Measurements from ENCODE around the gene AMBP. TPM values are rescaled to one million over a fixed set of nuclear protein-coding genes. Genes with fewer than 3 reads are reported as not detected.

AMBP gene
- total and polyA plus RNA-seq, 2 experiments from 2014 or later, result not detected

- DNase-seq, result no peak
- Histone ChIP-seq H3K79me2 (ENCODE audit: insufficient read depth) (no peaks in the 10 kb centered on the region), H3K4me3 (no peak overlapping the region), H4K20me1 (ENCODE audit: insufficient read depth) (no peaks in the 10 kb centered on the region), H3K27me3 (replicated peaks; ENCODE audit: insufficient read depth) (no peaks in the 10 kb centered on the region), H3K4me2 (ENCODE audit: unreplicated experiment) (no peak overlapping the region), H2AFZ (no peak overlapping the region), H3K9me3 (ENCODE audit: low read depth) (no peaks in the 10 kb centered on the region), H3F3A (ENCODE audit: insufficient read depth) (no peaks in the 10 kb centered on the region), H3K9ac (no peak overlapping the region), H3K9me2 (ENCODE audit: insufficient read depth) (no peaks in the 10 kb centered on the region), H3K36me3 (ENCODE audit: low read depth) (peaks cover 4% of the 10 kb centered on the region; the same call in 1 of the 2 replicates), H3K4me1 (ENCODE audit: insufficient read depth) (no peaks in the 10 kb centered on the region), H3K27ac (no peak overlapping the region)
- 91 to 95% methylated on average over 7 of the region's 7 CpGs for WGBS, 2 experiments (ENCODE audit: low coverage in 1 of 2, low lambda C conversion rate in 2 of 2, missing lambda C conversion rate in 2 of 2)
- in situ Hi-C loops (cut with MboI), result no loop called here
- TF ChIP-seq EZH2 (IDR thresholded peaks at IDR 0.05; ENCODE audit: insufficient read depth, poor library complexity, severe bottlenecking) (no peak), EZH2phosphoT487 (IDR thresholded peaks at IDR 0.05; ENCODE audit: insufficient read depth, low read depth) (no peak)
Observed at GRCh38 chr9:114031037-114031630, 47.0 kb downstream of the AMBP start.

DNA sequence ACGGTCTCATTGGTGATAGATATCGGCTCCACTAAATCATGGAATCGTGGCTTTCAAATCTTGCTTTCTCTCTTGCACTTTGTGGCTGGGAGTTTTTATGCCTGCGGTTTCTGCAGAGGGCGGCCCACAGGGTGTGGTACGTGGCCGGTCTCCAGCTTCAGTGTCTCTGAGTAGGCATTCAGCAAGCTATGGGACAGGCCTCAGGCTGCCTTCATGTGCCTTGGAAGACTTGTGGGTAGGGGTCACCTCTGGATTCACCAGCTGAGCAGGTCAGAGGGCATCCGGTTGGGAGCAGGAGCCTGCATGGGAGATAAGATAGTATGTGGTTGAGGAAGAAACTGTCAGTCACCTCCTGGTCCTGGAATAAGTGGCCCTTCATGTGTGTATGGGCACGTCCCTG, 47.7 kb downstream of the AMBP start:
- in situ Hi-C loops (cut with MboI), result no loop called here
- 86 to 87% methylated on average over 9 of the region's 9 CpGs for WGBS, 2 experiments (ENCODE audit: low coverage in 1 of 2, low lambda C conversion rate in 2 of 2, missing lambda C conversion rate in 2 of 2)

DNA sequence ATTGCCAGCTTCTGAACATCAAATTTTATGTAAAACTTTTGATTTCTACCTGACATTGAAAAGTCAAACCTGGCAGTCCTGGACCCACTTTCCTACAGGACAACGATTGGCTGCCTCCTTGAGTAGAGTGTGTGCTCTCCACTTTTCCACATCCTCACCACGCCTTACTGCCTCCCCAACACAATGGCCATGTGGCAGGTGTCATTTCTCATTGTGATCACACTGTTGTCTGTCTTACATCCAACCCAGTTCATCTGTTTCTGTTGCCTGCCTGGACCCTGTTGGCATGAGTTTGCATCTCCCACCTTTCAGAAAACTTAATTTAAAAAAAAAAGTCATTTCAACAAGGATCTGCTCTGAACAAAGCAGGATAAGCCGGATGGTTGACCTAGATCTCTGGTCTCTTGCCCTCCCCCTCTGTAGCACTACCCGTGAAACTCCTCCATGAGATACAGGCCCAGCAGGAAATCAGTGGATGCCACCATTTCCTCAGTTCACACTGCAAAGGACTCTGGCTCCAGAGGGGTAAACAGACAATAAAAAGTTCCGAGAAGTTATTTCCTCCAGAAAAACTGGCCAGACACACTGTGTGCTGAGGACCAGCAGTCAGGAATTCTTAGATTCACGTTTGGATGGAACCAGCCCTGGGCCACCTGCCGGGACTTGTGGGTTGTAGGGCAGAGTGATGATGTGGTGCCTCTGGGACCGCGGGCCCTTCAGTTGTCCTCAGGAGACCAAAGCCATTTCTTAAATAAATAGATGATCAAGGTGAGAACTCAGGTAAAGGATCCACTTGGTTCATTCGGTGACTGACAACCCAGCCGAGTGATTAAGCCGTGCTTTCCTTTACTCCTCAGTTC, 48.6 kb downstream of the AMBP start:
- 93% methylated on average over 12 of the region's 12 CpGs for WGBS, 2 experiments (ENCODE audit: low coverage in 1 of 2, low lambda C conversion rate in 2 of 2, missing lambda C conversion rate in 2 of 2)
- no peaks in the 10 kb centered on the region for H4K20me1 ChIP-seq (ENCODE audit: insufficient read depth)
- H3K9me2 ChIP-seq (ENCODE audit: insufficient read depth), result no peaks in the 10 kb centered on the region
- no peak for DNase-seq
- no peaks in the 10 kb centered on the region for H3K79me2 ChIP-seq (ENCODE audit: insufficient read depth)
- no peak for TF ChIP-seq EZH2phosphoT487 (IDR thresholded peaks at IDR 0.05; ENCODE audit: insufficient read depth, low read depth)
- no peak for TF ChIP-seq EZH2 (IDR thresholded peaks at IDR 0.05; ENCODE audit: insufficient read depth, poor library complexity, severe bottlenecking)
- no peak overlapping the region for H3K27ac ChIP-seq
- peaks cover 5% of the 10 kb centered on the region; the same call in 1 of the 2 replicates for H3K36me3 ChIP-seq (ENCODE audit: low read depth)
- in situ Hi-C loops (cut with MboI), result no loop called here
- no peak overlapping the region for H3K9ac ChIP-seq
- H3F3A ChIP-seq (ENCODE audit: insufficient read depth), result no peaks in the 10 kb centered on the region
- no peak overlapping the region for H3K4me2 ChIP-seq (ENCODE audit: unreplicated experiment)
- H3K4me3 ChIP-seq, result no peak overlapping the region
- H3K9me3 ChIP-seq (ENCODE audit: low read depth), result no peaks in the 10 kb centered on the region
- no peaks in the 10 kb centered on the region for H3K27me3 ChIP-seq (replicated peaks; ENCODE audit: insufficient read depth)
- no peak overlapping the region for H2AFZ ChIP-seq
- no peaks in the 10 kb centered on the region for H3K4me1 ChIP-seq (ENCODE audit: insufficient read depth)

More for the DNA sequence above, 47.7 kb downstream of the AMBP start:
- H3K36me3 ChIP-seq (ENCODE audit: low read depth), result peaks cover 4% of the 10 kb centered on the region; the same call in 1 of the 2 replicates
- H4K20me1 ChIP-seq (ENCODE audit: insufficient read depth), result no peaks in the 10 kb centered on the region
- no peaks in the 10 kb centered on the region for H3K27me3 ChIP-seq (replicated peaks; ENCODE audit: insufficient read depth)
- H3K9me2 ChIP-seq (ENCODE audit: insufficient read depth), result no peaks in the 10 kb centered on the region
- no peak overlapping the region for H2AFZ ChIP-seq
- H3F3A ChIP-seq (ENCODE audit: insufficient read depth), result no peaks in the 10 kb centered on the region
- H3K79me2 ChIP-seq (ENCODE audit: insufficient read depth), result no peaks in the 10 kb centered on the region
- H3K9ac ChIP-seq, result no peak overlapping the region
- no peaks in the 10 kb centered on the region for H3K4me1 ChIP-seq (ENCODE audit: insufficient read depth)
- H3K4me2 ChIP-seq (ENCODE audit: unreplicated experiment), result no peak overlapping the region
- no peak overlapping the region for H3K27ac ChIP-seq
- no peaks in the 10 kb centered on the region for H3K9me3 ChIP-seq (ENCODE audit: low read depth)
- no peak for TF ChIP-seq EZH2 (IDR thresholded peaks at IDR 0.05; ENCODE audit: insufficient read depth, poor library complexity, severe bottlenecking)
- no peak for TF ChIP-seq EZH2phosphoT487 (IDR thresholded peaks at IDR 0.05; ENCODE audit: insufficient read depth, low read depth)
- peak; percentile 33 for DNase-seq
- H3K4me3 ChIP-seq, result no peak overlapping the region

DNA sequence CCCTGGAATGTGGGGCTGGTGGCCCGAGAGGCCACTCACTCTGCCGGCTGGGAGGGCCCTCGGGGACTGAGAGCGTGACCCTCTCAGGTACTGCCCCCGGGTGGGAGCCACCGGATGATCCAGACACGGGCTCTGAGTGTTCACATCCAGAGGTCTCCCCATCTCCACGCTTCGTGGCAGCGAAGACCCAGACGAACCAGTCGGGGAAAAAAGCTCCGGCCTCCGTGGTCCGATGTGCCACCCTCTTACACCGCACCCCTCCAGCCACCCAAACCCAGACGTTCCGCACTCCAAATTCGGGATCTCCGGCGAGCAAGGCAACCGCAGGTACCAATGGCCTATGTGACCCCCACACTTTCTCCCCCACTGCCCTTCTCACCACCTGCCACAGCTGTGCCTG, 49.5 kb downstream of the AMBP start:
- no peaks in the 10 kb centered on the region for H3F3A ChIP-seq (ENCODE audit: insufficient read depth)
- H3K4me2 ChIP-seq (ENCODE audit: unreplicated experiment), result no peak overlapping the region
- H3K79me2 ChIP-seq (ENCODE audit: insufficient read depth), result no peaks in the 10 kb centered on the region
- WGBS, 2 experiments (ENCODE audit: low coverage in 1 of 2, low lambda C conversion rate in 2 of 2, missing lambda C conversion rate in 2 of 2), result 97 to 98% methylated on average over 17 to 22 of the region's 22 CpGs
- H3K9ac ChIP-seq, result no peak overlapping the region
- H4K20me1 ChIP-seq (ENCODE audit: insufficient read depth), result no peaks in the 10 kb centered on the region
- no peaks in the 10 kb centered on the region for H3K4me1 ChIP-seq (ENCODE audit: insufficient read depth)
- in situ Hi-C loops (cut with MboI), result no loop called here
- H3K9me3 ChIP-seq (ENCODE audit: low read depth), result peaks cover 7% of the 10 kb centered on the region
- H3K27me3 ChIP-seq (replicated peaks; ENCODE audit: insufficient read depth), result no peaks in the 10 kb centered on the region
- peaks cover 14% of the 10 kb centered on the region for H3K36me3 ChIP-seq (ENCODE audit: low read depth)
- TF ChIP-seq EZH2 (IDR thresholded peaks at IDR 0.05; ENCODE audit: insufficient read depth, poor library complexity, severe bottlenecking) (no peak), EZH2phosphoT487 (IDR thresholded peaks at IDR 0.05; ENCODE audit: insufficient read depth, low read depth) (no peak)
- no peak overlapping the region for H3K4me3 ChIP-seq
- no peak overlapping the region for H2AFZ ChIP-seq
- no peak for DNase-seq
- H3K27ac ChIP-seq, result no peak overlapping the region
- no peaks in the 10 kb centered on the region for H3K9me2 ChIP-seq (ENCODE audit: insufficient read depth)
